Effector CD4-positive, alpha-beta T cell (primary cell): ENCODE data around the gene KRTAP23-1.

Experiments
- DNase-seq: peaks from one replicate; pipeline ENCODE4 v3.0.0-alpha.2; 2020

The KRTAP23-1 gene

DNA sequence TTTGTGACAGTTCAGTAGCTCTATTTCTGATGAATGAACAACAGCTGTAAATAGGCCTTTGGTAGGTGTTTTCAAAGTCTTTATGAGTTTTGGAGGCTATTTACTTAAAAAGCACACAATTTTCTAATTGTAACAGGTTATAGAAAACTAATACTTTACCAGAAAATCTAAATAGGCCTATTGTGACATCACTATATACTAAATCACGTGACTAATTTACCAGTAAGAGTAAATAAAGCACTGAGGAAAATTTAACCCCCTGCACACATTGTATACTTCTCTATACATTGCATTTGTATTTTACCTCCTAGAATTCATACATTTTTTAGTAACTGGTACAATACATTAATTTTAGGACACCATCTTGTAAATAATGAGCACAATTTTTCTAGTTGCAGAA lies 43.3 kb downstream of the KRTAP23-1 start:
- no peak for DNase-seq
